Erythroblast (primary cell): ENCODE measurements around the gene PTPRU.

ENCODE experiments used
- GATA1 ChIP-seq: IDR thresholded peaks from 2 replicates; pipeline ENCODE4 v1.6.1; 2011; ENCODE audit warnings: low read depth, mild to moderate bottlenecking, control low read depth, low read length, moderate library complexity
- POLR2A ChIP-seq: IDR thresholded peaks from 2 replicates; pipeline ENCODE4 v1.6.1; 2011; ENCODE audit warnings: mild to moderate bottlenecking, low read length

GRCh38 chr1:29258189-29258975 lies 22.1 kb downstream of the PTPRU start:
- TF ChIP-seq POLR2A (no peak), GATA1 (no peak)
